GM08714 (cell line): ENCODE data around the gene BPIFB1.

Experiments
- H3K4me3 ChIP-seq: fragments of 200-500 bp; sonication (Bioruptor generic); 2 replicates; pipeline ENCODE4 v1.5.1; 2014; ENCODE audit warnings: mild to moderate bottlenecking, low read length, inconsistent platforms
- ZNF274 ChIP-seq: IDR thresholded peaks from 2 replicates; pipeline ENCODE4 v1.6.1; 2012; ENCODE audit warnings: mild to moderate bottlenecking, low read depth, low read length

BPIFB1 gene

GRCh38 chr20:33278700-33279099, 4.3 kb upstream of the BPIFB1 start:
- no peak overlapping the region for H3K4me3 ChIP-seq
- TF ChIP-seq ZNF274 = no peak

- TF ChIP-seq ZNF274 = no peak
- H3K4me3 ChIP-seq = no peak overlapping the region
These were observed 3.6 kb upstream of the BPIFB1 start for GRCh38 chr20:33279261-33279910.

GRCh38 chr20:33280000-33280680, 2.9 kb upstream of the BPIFB1 start:
- no peak for TF ChIP-seq ZNF274
- no peak overlapping the region for H3K4me3 ChIP-seq

DNA sequence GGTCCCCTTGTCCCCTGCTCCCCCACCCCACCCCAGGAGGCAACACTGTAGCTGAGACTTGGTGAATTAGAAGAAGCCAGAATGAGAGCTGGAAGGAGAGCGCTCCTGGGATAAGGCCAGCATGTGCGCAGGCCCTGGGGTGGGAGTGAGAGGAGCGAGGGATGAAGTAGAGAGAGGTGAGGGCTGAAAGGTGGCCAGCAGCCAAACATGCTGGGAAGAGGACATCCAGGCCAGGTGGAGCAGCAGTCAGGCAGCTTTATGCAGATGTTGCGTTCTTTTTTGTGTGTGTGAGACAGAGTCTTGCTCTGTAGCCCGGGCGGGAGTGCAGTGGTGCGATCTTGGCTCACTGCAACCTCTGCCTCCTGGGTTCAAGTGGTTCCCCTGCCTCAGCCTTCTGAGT, 2.2 kb upstream of the BPIFB1 start:
- TF ChIP-seq ZNF274 = no peak
- H3K4me3 ChIP-seq = no peak overlapping the region

GRCh38 chr20:33281550-33282146, 1.4 kb upstream of the BPIFB1 start:
- TF ChIP-seq ZNF274 = no peak
- H3K4me3 ChIP-seq = no peak overlapping the region

DNA sequence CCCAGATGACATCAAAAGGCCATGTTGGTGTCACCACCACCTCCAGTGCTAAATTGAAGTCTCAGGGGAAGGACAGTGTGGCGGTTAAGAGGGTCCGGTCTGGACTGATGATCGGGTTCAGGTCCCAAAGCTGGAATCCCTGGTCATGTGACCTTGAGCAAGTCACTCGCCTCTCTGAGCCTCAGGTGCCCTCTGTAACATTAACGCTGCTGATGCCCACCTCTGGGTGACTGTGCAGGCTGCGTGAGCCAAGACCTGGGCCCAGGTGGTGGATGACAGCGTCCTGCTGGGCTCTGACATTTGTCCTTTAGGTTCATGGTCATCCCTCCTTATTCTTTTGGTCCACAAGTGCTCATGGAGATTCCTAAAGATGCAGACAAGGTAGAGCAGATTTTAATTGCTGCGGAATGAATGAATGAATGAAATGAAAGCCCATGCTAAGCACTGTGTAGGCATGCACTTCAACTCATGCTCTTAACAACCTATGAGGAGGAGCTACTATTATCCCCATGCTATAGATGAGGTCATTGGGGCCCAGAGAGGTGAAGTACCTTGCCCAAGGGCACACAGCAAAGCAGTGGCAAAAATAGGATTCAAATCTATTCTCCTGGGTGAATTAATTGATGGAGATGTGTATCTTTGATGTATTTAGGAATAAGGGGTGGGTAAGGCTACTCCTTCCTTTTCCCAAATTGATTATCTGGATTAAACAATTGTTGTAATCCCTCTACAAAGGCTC, 649 bp upstream of the BPIFB1 start:
- TF ChIP-seq ZNF274 = no peak
- no peak overlapping the region for H3K4me3 ChIP-seq

- TF ChIP-seq ZNF274 = no peak
These were observed 1.3 kb downstream of the BPIFB1 start for GRCh38 chr20:33284284-33284683.

DNA sequence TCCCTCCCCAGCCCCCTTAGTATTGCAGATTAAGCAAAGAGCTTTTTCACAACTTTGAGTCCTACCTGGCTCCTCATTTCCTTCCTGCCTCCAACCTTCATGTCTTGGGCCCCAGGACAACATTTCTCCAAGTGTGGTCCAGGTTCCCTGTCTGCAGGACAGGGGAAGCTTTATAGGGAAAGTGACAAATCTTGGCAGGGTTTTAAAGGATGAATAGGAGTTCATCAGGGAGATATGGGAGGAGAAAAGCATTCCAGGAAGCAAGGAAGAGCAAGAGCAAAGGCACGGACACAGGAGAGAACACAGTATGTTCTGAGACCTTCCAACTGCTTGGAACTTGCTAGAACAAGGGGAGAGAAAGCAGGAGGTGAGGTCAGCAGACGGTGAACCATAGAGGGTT, 1.9 kb downstream of the BPIFB1 start:
- no peak overlapping the region for H3K4me3 ChIP-seq
- no peak for TF ChIP-seq ZNF274

More at GRCh38 chr20:33284284-33284683, 1.3 kb downstream of the BPIFB1 start:
- no peak overlapping the region for H3K4me3 ChIP-seq

DNA sequence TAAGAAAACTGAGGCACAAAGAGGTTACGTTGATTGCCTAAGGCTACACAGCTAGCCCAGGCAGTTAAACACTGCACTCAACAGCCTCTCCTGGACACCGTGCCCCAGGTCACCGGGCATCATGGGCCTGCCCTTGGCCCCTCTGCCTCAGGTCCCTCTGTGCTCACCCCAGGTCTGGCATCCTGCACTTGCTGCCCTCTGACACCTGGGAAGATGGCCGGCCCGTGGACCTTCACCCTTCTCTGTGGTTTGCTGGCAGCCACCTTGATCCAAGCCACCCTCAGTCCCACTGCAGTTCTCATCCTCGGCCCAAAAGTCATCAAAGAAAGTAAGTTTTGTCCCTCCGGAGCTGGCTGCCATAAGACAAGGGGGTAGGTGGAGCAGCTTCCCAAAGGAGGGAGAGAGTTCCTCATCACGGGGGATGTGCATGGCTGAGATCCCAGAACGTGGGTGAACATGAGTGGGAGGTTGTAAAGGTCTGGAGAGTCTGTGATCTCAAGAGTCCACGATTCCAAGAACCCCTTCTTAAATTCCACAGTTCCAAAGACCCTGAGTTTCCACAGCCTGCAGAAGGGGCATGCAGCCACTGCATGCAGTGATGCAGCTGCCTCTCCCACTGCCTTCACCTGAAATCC, 3.0 kb downstream of the BPIFB1 start:
- no peak for TF ChIP-seq ZNF274
- no peak overlapping the region for H3K4me3 ChIP-seq

DNA sequence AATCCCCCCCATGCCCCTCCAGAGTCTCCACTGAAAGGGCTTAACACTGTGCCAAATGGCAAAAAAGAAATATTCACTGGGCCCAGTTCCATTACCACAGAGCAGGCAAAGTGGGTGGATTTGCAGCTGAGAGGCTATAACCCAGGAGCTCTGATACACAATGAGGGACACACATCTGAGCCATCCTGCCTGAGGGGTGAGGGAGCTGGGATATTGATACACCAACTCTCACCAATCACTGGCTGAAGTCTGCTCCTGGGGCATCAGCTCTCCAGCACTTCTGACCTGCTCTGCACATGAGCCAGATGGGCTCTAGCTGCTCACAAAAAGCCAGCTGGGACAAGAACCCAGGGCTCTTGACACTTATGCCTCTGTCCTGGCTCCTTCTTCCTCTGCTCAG, 4.9 kb downstream of the BPIFB1 start:
- no peak for TF ChIP-seq ZNF274
- no peak overlapping the region for H3K4me3 ChIP-seq

- no peak overlapping the region for H3K4me3 ChIP-seq
- no peak for TF ChIP-seq ZNF274
These were observed 7.8 kb downstream of the BPIFB1 start for GRCh38 chr20:33290852-33291251.

- TF ChIP-seq ZNF274 = no peak
These were observed 8.4 kb downstream of the BPIFB1 start for GRCh38 chr20:33291416-33291815.

GRCh38 chr20:33291830-33292355, 8.9 kb downstream of the BPIFB1 start:
- TF ChIP-seq ZNF274 = no peak
- H3K4me3 ChIP-seq = no peak overlapping the region

More at GRCh38 chr20:33291416-33291815, 8.4 kb downstream of the BPIFB1 start:
- no peak overlapping the region for H3K4me3 ChIP-seq

DNA sequence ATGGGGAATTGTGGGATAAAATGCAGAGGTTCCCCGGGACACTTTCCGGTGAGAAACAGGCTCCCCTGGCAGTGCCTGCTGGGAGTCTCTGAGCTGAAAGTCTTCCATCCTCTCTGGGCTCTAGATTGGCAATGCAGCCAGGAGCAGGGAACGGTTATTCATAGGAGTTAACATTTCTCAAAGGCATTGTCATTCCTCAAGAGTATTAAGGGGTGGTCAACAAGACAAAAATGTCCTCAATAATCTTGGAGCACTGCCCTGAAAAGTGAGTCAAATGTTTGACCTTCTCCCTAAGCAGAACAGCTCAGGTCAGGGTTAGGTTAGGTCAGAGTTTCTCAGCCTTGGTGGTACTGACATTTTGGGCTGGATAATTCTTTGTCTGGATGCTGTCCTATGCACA, 13.2 kb downstream of the BPIFB1 start:
- no peak for TF ChIP-seq ZNF274
- H3K4me3 ChIP-seq = no peak overlapping the region
